ENCODE results near the gene MIER1.

MIER1 gene

GRCh38 chr1:66919063-66919462 is 5.7 kb upstream of the MIER1 start:
- no peak for DNase-seq (ENCODE audit: extremely low read depth, low read depth)
- no peak for TF ChIP-seq CTCF (IDR thresholded peaks at IDR 0.05; ENCODE audit: low read depth, low read length)

GRCh38 chr1:66919828-66920227 is 5.0 kb upstream of the MIER1 start:
- no peak for TF ChIP-seq CTCF (IDR thresholded peaks at IDR 0.05; ENCODE audit: low read depth, low read length)
- DNase-seq (ENCODE audit: extremely low read depth, low read depth) = no peak

GRCh38 chr1:66920543-66920942 is 4.2 kb upstream of the MIER1 start:
- no peak for DNase-seq (ENCODE audit: extremely low read depth, low read depth)
- TF ChIP-seq CTCF (IDR thresholded peaks at IDR 0.05; ENCODE audit: low read depth, low read length) = no peak

- no peak for DNase-seq (ENCODE audit: extremely low read depth, low read depth)
Observed at GRCh38 chr1:66925558-66925910, 744 bp downstream of the MIER1 start.

GRCh38 chr1:66925944-66926343 is 1.2 kb downstream of the MIER1 start:
- no peak for DNase-seq (ENCODE audit: extremely low read depth, low read depth)
- no peak for TF ChIP-seq CTCF (IDR thresholded peaks at IDR 0.05; ENCODE audit: low read depth, low read length)

More at GRCh38 chr1:66925558-66925910, 744 bp downstream of the MIER1 start:
- TF ChIP-seq CTCF (IDR thresholded peaks at IDR 0.05; ENCODE audit: low read depth, low read length) = no peak

GRCh38 chr1:66927528-66927927 is 2.7 kb downstream of the MIER1 start:
- DNase-seq (ENCODE audit: extremely low read depth, low read depth) = no peak

GRCh38 chr1:66929146-66929688 is 4.4 kb downstream of the MIER1 start:
- no peak for DNase-seq (ENCODE audit: extremely low read depth, low read depth)
- TF ChIP-seq CTCF (IDR thresholded peaks at IDR 0.05; ENCODE audit: low read depth, low read length) = no peak

More at GRCh38 chr1:66927528-66927927, 2.7 kb downstream of the MIER1 start:
- no peak for TF ChIP-seq CTCF (IDR thresholded peaks at IDR 0.05; ENCODE audit: low read depth, low read length)
